ENCODE measurements around the gene DHODH.

DNA sequence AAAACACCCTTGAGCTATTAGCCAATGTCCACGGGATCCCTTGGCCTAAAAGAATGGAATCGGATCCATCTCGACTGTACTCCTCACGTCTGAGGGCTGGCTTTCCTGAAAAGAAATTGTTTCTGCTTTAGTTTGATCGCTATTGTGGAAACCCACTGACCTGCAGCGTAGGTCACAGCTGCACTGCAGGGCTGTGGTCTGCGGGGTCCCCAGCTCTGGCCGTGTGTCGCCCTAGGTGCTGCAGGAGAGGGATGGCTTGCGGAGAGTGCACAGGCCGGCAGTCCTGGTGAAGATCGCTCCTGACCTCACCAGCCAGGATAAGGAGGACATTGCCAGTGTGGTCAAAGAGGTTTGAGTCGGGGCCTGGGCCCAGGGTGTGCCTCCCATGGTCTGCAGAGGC lies 13.6 kb downstream of the DHODH start:
- TF ChIP-seq BHLHE40 (IDR thresholded peaks at IDR 0.05; ENCODE audit: borderline replicate concordance) (no peak), FOXM1 (IDR thresholded peaks at IDR 0.05; ENCODE audit: borderline replicate concordance) (no peak), ARNT (IDR thresholded peaks at IDR 0.05) (no peak), HDGF (IDR thresholded peaks at IDR 0.05; ENCODE audit: borderline replicate concordance) (no peak), ELF4 (IDR thresholded peaks at IDR 0.05) (no peak), TARDBP (IDR thresholded peaks at IDR 0.05) (no peak), SP1 (IDR thresholded peaks at IDR 0.05) (no peak), NFRKB (IDR thresholded peaks at IDR 0.05) (no peak), SUZ12 (IDR thresholded peaks at IDR 0.05) (no peak), PKNOX1 (IDR thresholded peaks at IDR 0.05) (no peak), FOXA1 (IDR thresholded peaks at IDR 0.05) (no peak), ZNF384 (IDR thresholded peaks at IDR 0.05) (no peak), FOXK2 (IDR thresholded peaks at IDR 0.05) (no peak), L3MBTL2 (conservative IDR thresholded peaks at IDR 0.05) (no peak)

All from HEK293T (cell line).